Pancreas (tissue), 10 donors: ENCODE measurements around the gene LMTK2. TPM values are rescaled to one million over a fixed set of nuclear protein-coding genes. Genes with fewer than 3 reads are reported as not detected.
A peak's percentile ranks its signal among the peaks of the same experiment; 100 is the strongest.

ENCODE experiments used
- ATAC-seq, 4 donors: fragments of 200-7000 bp; cut with Tn5 transposase; one replicate each; pipeline versions ENCODE4 v1.8.0 to v1.9.1; 2020; ENCODE audit warnings: mild to moderate bottlenecking in 4 of 4, moderate library complexity in 4 of 4
- DNase-seq, 6 donors: peaks; one replicate each; pipeline ENCODE4 v3.0.0-alpha.2; 2020
- FAIRE-seq: peaks from 2 replicates; lab custom pipeline; 2012; peaks lifted over from hg19 to GRCh38; lab: Jason Lieb, UNC
- H3K27ac ChIP-seq, 4 donors: fragments of 200-600 bp; sonication (generic); 1 replicate in 3 of 4; 2 replicates in 1 of 4; pipeline versions ENCODE4 v1.5.0 to v1.8.0; 2020
- H3K27me3 ChIP-seq, 4 donors: fragments of 200-600 bp; one replicate each; pipeline ENCODE4 v1.8.0; 2021
- H3K36me3 ChIP-seq, 3 donors: fragments of 200-600 bp; sonication (generic) in 1 of 3; one replicate each; pipeline versions ENCODE4 v1.5.0 to v1.8.0; 2020 to 2021
- H3K4me1 ChIP-seq, 3 donors: fragments of 200-600 bp; one replicate each; pipeline ENCODE4 v1.8.0; 2021
- H3K4me3 ChIP-seq, 4 donors: fragments of 200-600 bp; sonication (generic) in 2 of 4; one replicate each; pipeline versions ENCODE4 v1.5.0 to v1.8.0; 2020 to 2021
- H3K9me3 ChIP-seq, 4 donors: fragments of 200-600 bp; one replicate each; pipeline ENCODE4 v1.8.0; 2021
- WGBS, 2 donors: extraction: QIAGEN DNeasy Blood & Tissue Kit; methylation state at CpG; one replicate each; pipeline ENCODE4 v1.1.7; 2013; 5-methylcytosine and 5-hydroxymethylcytosine counted together
- intact Hi-C, 3 donors: fragments of 100-400 bp; cut with DNase I; formaldehyde crosslinking; loops; one replicate each; pipeline versions ENCODE4 v1.11.1 to v1.14.2; 2022
- polyA plus RNA-seq, 2 donors: library from polyadenylated mRNA; stranded (reverse); fragments of 200-250 nt; gene quantifications; one replicate each; pipeline ENCODE4 v1.2.3, GENCODE V29; 2013
- total RNA-seq, 6 donors: library from RNA; stranded (reverse); fragmentation: NEBNext Ultra II Directional in 4 of 6; extraction: Animal tissue kit (Norgen Biotek cat#: 25700) in 4 of 6; gene quantifications; one replicate each; pipeline versions ENCODE4 v1.2.1 to v1.2.4, GENCODE V29; 2021 to 2023
- TF ChIP-seq, protein P1 (sequence below), 4 donors: fragments of 200-600 bp; sonication (generic) in 3 of 4; IDR thresholded peaks; one replicate each; pipeline versions ENCODE4 v1.5.0 to v1.8.0; 2021; ENCODE audit warnings: antibody characterized with exemption in 4 of 4
- donor health status: healthy with polysubstance abuse.
- donor health status: DM: no; HTN: no; CAD: no; lungs with moderate emphysema.
- donor health status: DM: no; HTN: no; CAD: no.
- donor health status: control.
- donor health status: control.
- donor health status: Bipolar disorder and iron deficiency.
- donor health status: DM: yes; HTN: yes; CAD: no.
- donor health status: DM: no; HTN: no; CAD: no.
- donor health status: DM: no; HTN: no; CAD: no.
- donor health status: DM: yes; HTN: yes; CAD: no.

The LMTK2 gene
- total and polyA plus RNA-seq, 8 donors = 5.9 to 20.0 (median 16.5) TPM

DNA sequence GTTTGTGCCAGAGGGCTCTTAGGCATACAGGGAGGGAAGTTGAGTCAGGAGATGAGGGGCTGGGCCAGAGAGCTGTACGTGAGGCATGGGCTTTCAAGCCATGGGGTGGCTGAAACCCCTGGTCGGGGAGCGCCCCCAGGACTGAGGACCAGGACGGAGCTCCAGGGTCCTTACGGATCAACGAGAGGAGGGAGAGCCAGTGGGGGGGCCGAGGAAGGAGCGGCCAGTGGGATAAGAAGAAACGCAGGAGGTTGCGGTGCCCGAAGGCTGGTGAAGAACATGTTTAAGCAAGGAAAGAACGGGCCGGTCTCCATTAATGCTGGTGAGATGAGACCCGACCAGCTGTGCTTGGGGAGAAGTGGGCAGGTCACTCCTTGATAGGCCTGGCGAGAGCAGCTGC lies 61.0 kb downstream of the LMTK2 start:
- peaks cover 24 to 45% (median 24%) of the 10 kb centered on the region in 3 donors for H3K4me1 ChIP-seq
- no peak for ATAC-seq
- TF ChIP-seq, protein P1, sequence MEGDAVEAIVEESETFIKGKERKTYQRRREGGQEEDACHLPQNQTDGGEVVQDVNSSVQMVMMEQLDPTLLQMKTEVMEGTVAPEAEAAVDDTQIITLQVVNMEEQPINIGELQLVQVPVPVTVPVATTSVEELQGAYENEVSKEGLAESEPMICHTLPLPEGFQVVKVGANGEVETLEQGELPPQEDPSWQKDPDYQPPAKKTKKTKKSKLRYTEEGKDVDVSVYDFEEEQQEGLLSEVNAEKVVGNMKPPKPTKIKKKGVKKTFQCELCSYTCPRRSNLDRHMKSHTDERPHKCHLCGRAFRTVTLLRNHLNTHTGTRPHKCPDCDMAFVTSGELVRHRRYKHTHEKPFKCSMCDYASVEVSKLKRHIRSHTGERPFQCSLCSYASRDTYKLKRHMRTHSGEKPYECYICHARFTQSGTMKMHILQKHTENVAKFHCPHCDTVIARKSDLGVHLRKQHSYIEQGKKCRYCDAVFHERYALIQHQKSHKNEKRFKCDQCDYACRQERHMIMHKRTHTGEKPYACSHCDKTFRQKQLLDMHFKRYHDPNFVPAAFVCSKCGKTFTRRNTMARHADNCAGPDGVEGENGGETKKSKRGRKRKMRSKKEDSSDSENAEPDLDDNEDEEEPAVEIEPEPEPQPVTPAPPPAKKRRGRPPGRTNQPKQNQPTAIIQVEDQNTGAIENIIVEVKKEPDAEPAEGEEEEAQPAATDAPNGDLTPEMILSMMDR (IDR thresholded peaks at IDR 0.05) = no peak
- intact Hi-C loops = loop anchor here (2.0 to 10.0 kb wide), 4 partner anchors 55 to 147 kb away; no protein-coding TSS in a partner anchor
- H3K27me3 ChIP-seq = no peaks in the 10 kb centered on the region
- H3K36me3 ChIP-seq = no peaks in the 10 kb centered on the region
- FAIRE-seq = no peak
- H3K9me3 ChIP-seq = no peaks in the 10 kb centered on the region
- 88 to 89% methylated on average over 14 to 15 of the region's 15 CpGs for WGBS, 2 donors
- DNase-seq = peak in 1 of 6 donors; percentile 68
- no peak overlapping the region for H3K4me3 ChIP-seq
- no peak overlapping the region for H3K27ac ChIP-seq

DNA sequence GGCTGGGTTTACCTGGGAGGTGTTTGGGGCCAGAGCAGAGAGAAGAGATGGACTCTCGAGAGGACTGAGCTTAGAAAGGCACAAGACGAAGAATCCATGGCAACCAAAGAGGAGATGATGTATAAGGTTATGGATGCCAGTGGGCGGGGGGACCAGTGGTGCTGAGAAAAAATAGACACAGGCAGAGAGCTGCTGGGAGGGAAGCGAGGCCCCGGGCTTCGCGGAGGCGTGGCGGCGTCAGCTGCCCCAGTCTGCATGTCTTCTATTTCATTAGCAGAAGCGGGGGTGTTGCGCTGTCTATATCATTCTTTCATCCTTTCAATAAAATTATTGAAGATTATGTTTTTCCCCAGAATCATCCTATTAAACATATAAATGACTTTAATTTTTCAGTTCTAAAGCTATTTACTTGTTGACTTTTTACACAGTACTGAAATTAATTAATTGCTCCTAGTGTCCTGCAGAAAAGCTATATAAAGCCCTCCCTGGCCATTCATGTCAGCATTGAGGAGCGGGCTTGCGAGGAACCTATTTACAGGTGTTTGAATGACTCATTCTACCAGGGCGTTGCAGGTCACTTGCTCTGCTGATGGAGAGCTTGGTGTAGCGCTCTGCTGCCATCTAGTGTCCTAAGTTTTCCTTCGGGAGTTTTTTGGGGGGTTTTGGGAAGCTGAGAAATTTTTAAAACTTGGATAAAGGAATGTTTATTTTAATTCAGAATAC lies 61.7 kb downstream of the LMTK2 start:
- H3K9me3 ChIP-seq = no peaks in the 10 kb centered on the region
- no peaks in the 10 kb centered on the region for H3K27me3 ChIP-seq
- peaks cover 25 to 51% (median 31%) of the 10 kb centered on the region in 3 donors for H3K4me1 ChIP-seq
- H3K36me3 ChIP-seq = no peaks in the 10 kb centered on the region
- DNase-seq (peak in 4 of 6 donors; percentile 64 to 77 (median 72)), ATAC-seq (peak; percentile 69 to 81 (median 72)), FAIRE-seq (peak; percentile 69)
- H3K27ac ChIP-seq = peak overlapping the region in 1 of 4 donors; percentile 75
- H3K4me3 ChIP-seq = no peak overlapping the region
- WGBS, 2 donors = 55 to 58% methylated on average over 17 of the region's 17 CpGs
- TF ChIP-seq, protein P1 (IDR thresholded peaks at IDR 0.05) = peak; percentile 58 to 81 (median 74)
- intact Hi-C loops = loop anchor here (5.0 to 10.0 kb wide), 3 partner anchors 56 to 144 kb away; no protein-coding TSS in a partner anchor

DNA sequence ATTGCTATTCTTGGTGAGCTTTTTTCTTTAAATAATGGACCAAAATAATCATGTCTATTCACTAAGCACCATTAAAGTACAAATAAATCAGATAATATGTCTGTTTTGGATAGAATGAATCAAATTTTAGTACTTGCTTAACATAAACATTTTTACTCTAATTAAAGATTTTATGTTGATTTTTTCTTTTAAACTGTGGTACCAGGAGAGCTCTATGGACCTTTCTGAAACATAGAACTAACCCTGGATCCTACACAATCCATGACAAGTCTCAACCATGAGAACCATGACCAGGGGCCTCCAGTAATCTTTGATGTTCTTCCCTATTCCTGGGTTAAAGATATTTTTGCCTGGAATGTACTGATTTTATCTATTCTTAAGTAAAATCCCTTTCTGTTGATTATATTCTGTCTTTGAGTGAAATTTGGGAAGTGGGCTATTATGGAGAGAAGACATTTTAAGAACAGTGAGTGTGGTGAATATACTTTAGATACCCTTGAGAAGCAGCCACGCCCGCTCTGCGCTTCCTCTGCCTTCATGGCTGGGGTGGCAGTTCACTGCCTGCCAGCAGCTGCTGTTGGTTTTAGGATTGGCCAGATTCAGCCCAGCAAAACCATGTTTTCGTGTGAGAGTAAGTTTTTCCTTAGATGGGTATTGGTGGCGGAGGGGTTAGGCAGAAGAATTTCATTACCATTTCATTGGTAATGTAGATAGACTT lies 62.4 kb downstream of the LMTK2 start:
- intact Hi-C loops = loop anchor here (5.0 to 10.0 kb wide), 3 partner anchors 57 to 144 kb away; no protein-coding TSS in a partner anchor
- Histone ChIP-seq H3K36me3 (no peaks in the 10 kb centered on the region), H3K27me3 (no peaks in the 10 kb centered on the region), H3K27ac (peak overlapping the region in 3 of 4 donors; percentile 6 to 83 (median 75)), H3K9me3 (no peaks in the 10 kb centered on the region), H3K4me1 (peaks cover 25 to 50% (median 31%) of the 10 kb centered on the region in 3 donors), H3K4me3 (no peak overlapping the region)
- peak in 1 of 4 donors; percentile 6 for ATAC-seq
- DNase-seq = no peak
- TF ChIP-seq, protein P1 (IDR thresholded peaks at IDR 0.05) = no peak
- no peak for FAIRE-seq
- WGBS, 2 donors = 48 to 49% methylated on average over 5 of the region's 5 CpGs

DNA sequence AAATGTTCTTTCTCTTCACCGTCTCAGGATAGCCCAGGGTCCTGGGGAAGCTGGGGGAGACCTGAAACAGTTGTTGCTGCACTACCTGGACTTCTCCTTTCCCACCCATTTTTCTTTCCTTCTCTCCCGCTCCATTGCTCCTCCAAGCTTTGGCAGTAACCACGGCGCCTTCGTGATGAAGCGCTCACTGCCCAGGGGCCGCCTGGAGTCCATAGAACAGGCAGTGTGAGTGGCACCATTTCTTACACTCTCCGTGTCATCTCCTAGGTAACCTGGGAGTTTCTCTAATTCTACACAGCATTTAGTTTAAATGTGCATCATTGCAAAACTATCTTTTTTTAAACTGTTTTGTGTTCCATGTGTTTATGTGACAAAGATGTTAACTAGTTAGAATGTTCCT lies 64.3 kb downstream of the LMTK2 start:
- WGBS, 2 donors = 70 to 71% methylated on average over 8 of the region's 8 CpGs
- peak overlapping the region in 3 of 4 donors; percentile 35 to 83 (median 75) for H3K27ac ChIP-seq
- no peaks in the 10 kb centered on the region for H3K36me3 ChIP-seq
- H3K4me3 ChIP-seq = no peak overlapping the region
- TF ChIP-seq, protein P1 (IDR thresholded peaks at IDR 0.05) = no peak
- ATAC-seq (no peak), DNase-seq (no peak), FAIRE-seq (no peak)
- no peaks in the 10 kb centered on the region for H3K9me3 ChIP-seq
- intact Hi-C loops = no loop called here
- peaks cover 30 to 55% (median 34%) of the 10 kb centered on the region in 3 donors for H3K4me1 ChIP-seq
- H3K27me3 ChIP-seq = no peaks in the 10 kb centered on the region
